SJSA1 (cell line): ENCODE measurements around the gene SLAMF8. TPM values are rescaled to one million over a fixed set of nuclear protein-coding genes. Genes with fewer than 3 reads are reported as not detected.
A peak's percentile ranks its signal among the peaks of the same experiment; 100 is the strongest.

ENCODE experiments used
- DNase-seq, 2 experiments: peaks; one replicate each; pipeline ENCODE4 v3.0.0-alpha.2; 2015 to 2020; ENCODE audit warnings: low spot score in 2 of 2, low read depth in 1 of 2
- H3K27ac ChIP-seq: fragments of 250-450 bp; sonication (Bioruptor Pico); 2 replicates; pipeline ENCODE4 v1.5.1; 2020; ENCODE audit warnings: mild to moderate bottlenecking, moderate library complexity
- H3K27me3 ChIP-seq: fragments of 250-450 bp; sonication (Bioruptor Pico); replicated peaks from 2 replicates; pipeline ENCODE4 v1.5.1; 2020; ENCODE audit warnings: mild to moderate bottlenecking, moderate library complexity
- H3K36me3 ChIP-seq: fragments of 250-450 bp; sonication (Bioruptor Pico); 2 replicates; pipeline ENCODE4 v1.5.1; 2020; ENCODE audit warnings: mild to moderate bottlenecking
- H3K4me1 ChIP-seq: fragments of 250-450 bp; sonication (Bioruptor Pico); replicated peaks from 2 replicates; pipeline ENCODE4 v1.6.1; 2021; ENCODE audit warnings: mild to moderate bottlenecking
- H3K4me3 ChIP-seq: fragments of 250-450 bp; sonication (Bioruptor Pico); 2 replicates; pipeline ENCODE4 v1.5.1; 2020; ENCODE audit warnings: mild to moderate bottlenecking
- H3K9me3 ChIP-seq: fragments of 250-450 bp; sonication (Bioruptor Pico); replicated peaks from 2 replicates; pipeline ENCODE4 v1.5.1; 2020; ENCODE audit warnings: mild to moderate bottlenecking
- total RNA-seq: library from RNA; depleted of rRNA; stranded (reverse); fragments of >200 nt; shearing (Covaris generic); gene quantifications from 2 replicates; pipeline ENCODE4 v1.2.3, GENCODE V29; 2014

SLAMF8 gene
- total RNA-seq, 1 experiment from 2014 or later = not detected

DNA sequence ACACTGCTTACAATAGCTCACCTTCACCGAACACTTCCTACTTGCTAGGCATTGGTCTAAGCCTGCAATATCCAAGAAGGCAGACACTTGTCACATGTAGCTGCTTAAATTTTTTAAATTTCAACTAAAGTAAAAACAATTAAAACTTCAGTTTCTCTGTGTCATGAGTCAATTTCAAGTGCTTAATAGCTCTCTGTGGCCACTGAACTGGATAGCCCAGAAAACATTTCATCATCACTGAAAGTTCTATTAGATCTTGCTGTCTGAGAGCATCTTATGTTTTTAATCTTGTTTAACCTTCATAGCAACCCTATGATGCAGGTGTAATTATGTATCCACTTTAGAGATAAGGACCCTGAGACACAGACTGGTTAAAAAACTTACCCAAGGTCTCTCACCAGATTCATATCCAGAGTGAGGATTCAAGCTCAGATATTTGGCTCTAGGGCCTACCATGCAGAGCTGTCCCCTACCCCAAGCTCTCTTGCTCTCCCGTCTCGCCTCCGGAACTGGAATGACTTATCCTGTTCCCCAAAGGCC, 27.2 kb upstream of the SLAMF8 start:
- peaks cover 30% of the 10 kb centered on the region for H3K27me3 ChIP-seq
- H3K4me1 ChIP-seq = no peaks in the 10 kb centered on the region
- H3K27ac ChIP-seq = no peak overlapping the region
- no peaks in the 10 kb centered on the region for H3K36me3 ChIP-seq
- DNase-seq = no peak
- H3K4me3 ChIP-seq = no peak overlapping the region
- no peaks in the 10 kb centered on the region for H3K9me3 ChIP-seq

DNA sequence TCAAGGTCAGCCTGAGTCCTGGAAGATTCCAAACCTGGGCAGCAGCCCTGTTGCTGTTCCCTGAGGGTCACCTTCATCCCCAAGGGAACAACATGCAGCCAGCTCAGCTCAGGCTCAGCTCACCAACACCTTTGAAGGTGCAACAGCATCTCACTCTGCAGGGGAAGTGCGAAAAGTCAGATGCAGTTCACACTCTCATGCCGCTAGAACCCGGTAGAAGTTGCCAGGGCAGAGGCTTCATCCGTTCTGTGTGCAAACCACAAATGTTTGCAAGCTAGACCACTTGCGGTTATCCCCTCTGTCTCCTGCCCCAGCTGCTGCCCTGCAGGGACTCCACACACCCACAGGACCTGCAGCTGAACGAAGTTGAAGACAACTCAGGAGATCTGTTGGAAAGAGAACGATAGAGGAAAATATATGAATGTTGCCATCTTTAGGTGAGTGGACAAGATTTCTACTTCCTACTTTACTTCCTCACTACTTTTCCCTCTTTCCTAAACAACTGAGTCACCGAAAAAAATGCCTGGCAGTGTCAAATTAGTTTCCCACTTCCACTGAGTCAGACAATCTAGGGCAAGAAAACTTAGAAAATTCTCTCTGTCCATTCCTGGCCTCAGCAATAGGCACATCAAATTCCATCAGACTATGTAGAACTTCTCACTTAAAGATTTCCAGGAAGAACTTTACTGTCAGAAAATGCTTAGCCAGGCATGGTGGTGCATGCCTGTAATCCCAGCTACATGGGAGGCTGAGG, 26.3 kb upstream of the SLAMF8 start:
- peaks cover 25% of the 10 kb centered on the region for H3K27me3 ChIP-seq
- H3K4me3 ChIP-seq = no peak overlapping the region
- no peaks in the 10 kb centered on the region for H3K4me1 ChIP-seq
- H3K9me3 ChIP-seq = no peaks in the 10 kb centered on the region
- DNase-seq = no peak
- no peaks in the 10 kb centered on the region for H3K36me3 ChIP-seq
- no peak overlapping the region for H3K27ac ChIP-seq

DNA sequence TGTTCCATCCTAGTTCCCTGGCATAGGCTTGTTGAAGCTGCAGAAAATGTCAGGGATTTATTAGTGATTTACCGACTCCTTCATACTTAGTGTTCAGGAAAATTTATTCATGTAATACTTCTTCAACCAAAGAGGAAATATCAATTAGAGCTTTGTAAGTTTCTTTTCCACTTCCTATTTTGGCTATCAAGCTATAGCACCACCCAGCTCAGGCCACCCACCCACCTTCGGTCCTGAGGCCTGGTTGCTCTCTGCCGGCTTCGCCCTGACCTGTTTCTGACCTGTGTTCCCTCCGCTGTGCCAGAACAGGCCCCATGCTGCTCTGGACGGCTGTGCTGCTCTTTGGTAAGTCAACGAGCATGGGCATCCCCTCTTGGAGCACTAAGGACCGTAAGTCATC, 24.6 kb upstream of the SLAMF8 start, which contains the start of gene FCRL6:
Gene FCRL6 (plus strand): TSS at position 250 of the 400 bp plus-strand sequence. CDS start 65 bp downstream, at position 315.
- no peaks in the 10 kb centered on the region for H3K9me3 ChIP-seq
- no peak for DNase-seq

DNA sequence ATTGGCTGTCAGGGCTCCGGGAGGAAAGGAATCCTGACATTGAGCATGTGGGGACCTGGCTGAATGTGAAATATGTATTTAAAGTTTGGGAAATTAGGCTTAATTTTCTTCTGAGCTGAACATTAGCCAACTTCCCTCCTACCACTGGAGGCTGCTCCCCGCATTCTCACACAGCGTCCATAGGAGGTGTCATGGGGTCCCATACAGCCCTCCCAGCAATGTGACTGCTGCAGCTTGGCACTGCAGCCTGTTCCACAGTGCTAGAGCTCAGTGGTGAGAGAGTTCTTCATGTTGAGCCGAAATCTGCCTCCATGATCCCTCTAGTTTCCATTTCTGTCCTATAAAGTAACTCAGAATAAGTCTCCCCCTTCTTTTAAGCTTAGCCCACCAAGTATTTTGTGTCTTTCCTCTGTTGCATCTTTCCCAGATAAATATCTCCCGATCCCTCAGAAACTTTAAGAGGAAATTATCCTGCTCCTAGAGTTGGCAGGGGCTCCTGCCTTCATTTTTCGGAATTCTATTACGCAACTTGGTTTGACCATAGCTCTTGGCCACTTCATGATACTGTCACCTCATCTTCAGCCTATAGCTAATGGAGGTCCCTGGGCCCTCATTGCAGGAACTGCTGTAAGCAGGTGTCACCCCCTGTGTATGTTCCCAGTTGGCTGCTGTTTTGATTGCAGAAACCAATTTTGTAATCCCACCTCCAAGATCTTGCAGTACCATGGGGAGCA, 22.6 kb upstream of the SLAMF8 start:
- Histone ChIP-seq H3K4me3 (no peak overlapping the region), H3K36me3 (no peaks in the 10 kb centered on the region), H3K27me3 (peaks cover 15% of the 10 kb centered on the region), H3K27ac (no peak overlapping the region), H3K4me1 (no peaks in the 10 kb centered on the region), H3K9me3 (no peaks in the 10 kb centered on the region)
- DNase-seq = no peak

More for the DNA sequence above, 24.6 kb upstream of the SLAMF8 start, which contains the start of gene FCRL6:
- H3K4me1 ChIP-seq = no peaks in the 10 kb centered on the region
- peaks cover 21% of the 10 kb centered on the region for H3K27me3 ChIP-seq
- no peaks in the 10 kb centered on the region for H3K36me3 ChIP-seq
- no peak within 1 kb of the TSS for H3K4me3 ChIP-seq
- H3K27ac ChIP-seq = no peak within 1 kb of the TSS

DNA sequence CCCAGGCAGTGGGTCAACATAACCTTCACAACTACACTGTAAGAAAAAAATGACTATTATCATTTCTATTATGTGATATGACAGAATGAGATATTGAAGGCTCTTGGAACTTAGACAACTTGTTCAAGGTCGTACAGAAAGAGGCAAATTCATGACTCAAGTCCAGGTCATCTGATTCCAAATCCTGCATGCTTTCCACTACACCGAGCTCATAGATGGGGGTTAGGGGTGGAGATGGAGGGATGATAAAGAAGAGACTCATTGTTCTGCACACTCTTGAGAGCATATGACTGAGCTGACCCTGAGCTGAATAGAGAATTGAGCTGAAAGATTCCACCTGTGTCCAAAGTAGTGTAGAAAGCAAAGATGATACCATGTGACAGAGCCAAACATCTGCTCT, 21.7 kb upstream of the SLAMF8 start:
- Histone ChIP-seq H3K36me3 (no peaks in the 10 kb centered on the region), H3K4me1 (no peaks in the 10 kb centered on the region), H3K4me3 (no peak overlapping the region), H3K9me3 (no peaks in the 10 kb centered on the region), H3K27ac (no peak overlapping the region), H3K27me3 (peaks cover 15% of the 10 kb centered on the region)
- DNase-seq = no peak

DNA sequence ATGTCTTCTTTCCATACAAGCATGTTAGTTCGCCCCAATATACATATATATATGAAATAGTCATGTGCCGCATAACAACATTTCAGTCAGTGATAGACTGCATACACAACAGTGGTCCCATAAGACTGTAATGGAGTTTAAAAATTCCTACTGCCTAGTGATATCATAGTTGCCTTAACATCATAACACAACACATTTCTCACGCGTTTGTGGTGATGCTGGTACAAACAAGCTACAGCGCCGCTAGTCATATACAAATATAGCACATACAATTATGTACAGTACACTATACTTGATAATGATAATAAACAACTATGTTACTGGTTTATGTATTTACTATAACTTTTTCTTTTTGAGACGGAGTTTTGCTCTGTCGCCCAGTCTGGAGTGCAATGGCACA, 10.7 kb upstream of the SLAMF8 start:
- DNase-seq = no peak
- Histone ChIP-seq H3K9me3 (no peaks in the 10 kb centered on the region), H3K27me3 (peaks cover 3% of the 10 kb centered on the region; the same call in 1 of the 2 replicates), H3K36me3 (no peaks in the 10 kb centered on the region), H3K4me1 (no peaks in the 10 kb centered on the region), H3K4me3 (no peak overlapping the region), H3K27ac (no peak overlapping the region)

DNA sequence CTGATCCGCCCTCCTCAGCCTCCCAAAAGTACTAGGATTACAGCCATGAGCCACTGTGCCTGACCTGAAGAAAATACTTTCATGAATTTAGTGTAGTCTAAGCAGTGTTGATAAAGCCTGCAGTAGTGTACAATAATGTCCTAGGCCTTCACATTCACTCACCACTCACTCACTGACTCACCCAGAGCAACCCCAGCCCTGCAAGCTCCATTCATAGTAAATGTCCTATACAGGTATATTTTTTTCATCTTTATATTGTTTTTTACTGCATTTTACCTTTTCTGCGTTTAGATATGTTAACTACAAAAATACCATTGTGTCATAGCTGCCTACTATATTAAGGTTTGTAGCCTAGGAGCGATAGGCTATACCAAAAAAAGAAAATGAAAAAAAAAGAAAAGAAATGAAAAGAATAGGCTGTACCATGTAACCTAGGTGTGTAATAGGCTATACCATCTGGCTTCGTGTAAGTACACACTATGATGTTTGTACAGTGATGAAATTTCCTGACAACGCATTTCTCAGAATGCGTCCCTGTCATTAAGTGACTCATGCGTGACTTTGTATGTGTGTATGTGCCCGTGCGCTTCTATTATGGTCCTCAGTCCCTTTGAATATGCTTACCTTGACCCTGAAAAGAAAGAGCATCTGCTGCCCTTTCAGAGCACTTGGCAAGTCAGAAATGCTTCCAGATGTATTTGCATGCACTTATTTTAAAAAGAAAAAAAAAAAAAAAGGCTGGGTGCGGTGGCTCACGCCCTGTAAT, 9.2 kb upstream of the SLAMF8 start:
- no peaks in the 10 kb centered on the region for H3K27me3 ChIP-seq
- H3K27ac ChIP-seq = no peak overlapping the region
- no peaks in the 10 kb centered on the region for H3K36me3 ChIP-seq
- no peak overlapping the region for H3K4me3 ChIP-seq
- H3K4me1 ChIP-seq = no peaks in the 10 kb centered on the region
- DNase-seq = no peak
- no peaks in the 10 kb centered on the region for H3K9me3 ChIP-seq

DNA sequence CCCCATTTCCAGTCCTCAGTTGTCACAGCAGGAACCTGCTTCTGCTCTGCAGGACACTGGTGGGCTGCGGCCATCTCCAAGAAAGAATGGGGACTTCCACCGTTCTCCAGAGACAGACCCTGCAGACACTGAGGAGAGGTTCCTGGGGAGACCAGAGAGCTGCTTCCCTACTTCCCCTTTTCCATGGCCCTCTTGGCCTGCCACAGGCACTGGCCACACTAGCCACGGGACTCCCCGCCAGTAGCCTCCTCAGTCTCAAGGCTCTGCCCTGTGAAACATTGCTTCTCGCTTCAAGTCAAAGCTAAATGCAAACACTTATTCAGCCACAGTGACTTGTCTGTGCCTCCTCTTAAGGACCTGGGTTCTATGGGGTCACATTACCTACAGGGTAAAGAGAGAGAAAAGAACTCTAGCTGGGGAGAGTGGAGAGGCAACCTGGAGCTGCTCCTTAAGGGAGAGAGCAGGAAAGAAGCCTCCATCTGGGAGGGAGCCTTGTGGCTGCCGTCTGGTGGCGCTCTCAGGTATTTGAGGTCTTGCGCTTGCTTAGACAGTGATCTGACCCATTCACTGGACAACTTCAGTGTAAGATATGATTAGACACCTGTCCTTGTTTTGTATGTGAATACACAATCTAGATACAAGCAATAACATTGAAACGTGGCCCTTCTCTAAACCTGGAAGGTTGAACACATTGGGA, 5.4 kb upstream of the SLAMF8 start:
- H3K4me3 ChIP-seq = no peak overlapping the region
- H3K36me3 ChIP-seq = no peaks in the 10 kb centered on the region
- peak; percentile 50 to 72 for DNase-seq

DNA sequence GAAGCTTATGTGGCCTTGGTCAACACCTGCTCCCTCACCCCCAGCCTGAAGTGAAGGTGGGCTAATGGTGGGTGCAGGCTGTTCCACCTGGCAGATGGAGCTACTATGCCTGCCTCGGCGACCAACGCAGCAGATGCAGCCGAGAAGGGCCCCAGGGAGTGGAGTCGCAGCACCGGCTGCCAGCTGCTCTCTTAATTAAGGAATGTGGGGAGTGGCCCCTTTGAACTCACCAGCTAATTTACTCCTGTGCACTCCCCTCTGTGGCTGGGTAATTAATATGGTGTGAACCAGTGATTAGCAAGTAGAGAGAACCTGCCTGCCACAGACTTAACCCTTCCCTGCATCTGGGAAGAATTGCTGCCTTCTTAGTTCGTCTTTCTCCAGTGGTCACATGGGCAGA, 3.3 kb upstream of the SLAMF8 start:
- Histone ChIP-seq H3K4me3 (no peak overlapping the region), H3K9me3 (no peaks in the 10 kb centered on the region), H3K36me3 (no peaks in the 10 kb centered on the region), H3K27me3 (no peaks in the 10 kb centered on the region), H3K4me1 (no peaks in the 10 kb centered on the region), H3K27ac (no peak overlapping the region)
- no peak for DNase-seq

More for the DNA sequence above, 5.4 kb upstream of the SLAMF8 start:
- Histone ChIP-seq H3K9me3 (no peaks in the 10 kb centered on the region), H3K27me3 (no peaks in the 10 kb centered on the region), H3K27ac (no peak overlapping the region), H3K4me1 (no peaks in the 10 kb centered on the region)

DNA sequence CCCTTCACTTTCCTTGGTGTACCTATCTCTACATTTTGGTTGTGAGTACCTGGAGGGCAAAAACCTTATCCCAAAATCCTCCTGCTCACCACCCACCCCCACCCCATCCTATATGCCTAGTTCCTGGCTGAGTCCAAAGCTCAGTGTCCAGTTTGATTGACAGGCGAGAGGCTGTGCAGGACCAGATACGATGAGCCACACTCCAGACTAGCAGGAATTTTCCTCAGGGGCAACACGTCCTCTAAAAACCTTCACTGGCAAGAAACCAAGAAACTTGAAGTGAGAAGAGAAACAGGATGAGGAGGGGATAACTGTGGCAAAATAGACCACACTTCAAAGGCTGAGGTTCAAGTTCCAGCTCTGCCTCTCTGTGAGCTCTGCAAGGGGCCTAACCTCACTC, 1.1 kb upstream of the SLAMF8 start:
- DNase-seq = no peak
- H3K9me3 ChIP-seq = no peaks in the 10 kb centered on the region
- H3K27ac ChIP-seq = no peak overlapping the region

DNA sequence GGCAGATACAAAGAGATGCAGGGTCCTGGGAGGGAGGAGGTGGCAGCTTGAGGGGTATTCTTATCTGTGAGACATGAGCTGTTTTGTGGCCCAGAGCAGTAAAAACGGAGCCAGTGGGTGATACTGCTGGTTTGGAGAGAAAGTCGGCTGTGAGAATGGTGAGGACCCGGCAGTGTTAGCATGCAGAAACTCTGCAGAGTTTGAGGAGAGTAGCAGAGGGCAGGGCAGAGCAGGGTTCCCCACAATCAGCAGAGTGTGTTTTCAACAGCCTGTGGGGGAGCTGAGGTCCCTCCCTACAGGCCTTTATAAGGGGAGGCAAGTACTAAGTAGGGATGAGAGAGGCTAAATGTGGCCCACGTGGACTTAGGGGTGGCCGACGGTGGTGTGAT, 423 bp downstream of the SLAMF8 start:
- H3K9me3 ChIP-seq = no peaks in the 10 kb centered on the region
- H3K4me1 ChIP-seq = no peaks in the 10 kb centered on the region
- H3K4me3 ChIP-seq = no peak overlapping the region
- H3K27me3 ChIP-seq = no peaks in the 10 kb centered on the region
- H3K27ac ChIP-seq = no peak overlapping the region
- DNase-seq = no peak
- no peaks in the 10 kb centered on the region for H3K36me3 ChIP-seq

More for the DNA sequence above, 1.1 kb upstream of the SLAMF8 start:
- Histone ChIP-seq H3K4me1 (no peaks in the 10 kb centered on the region), H3K36me3 (no peaks in the 10 kb centered on the region), H3K4me3 (no peak overlapping the region), H3K27me3 (no peaks in the 10 kb centered on the region)

DNA sequence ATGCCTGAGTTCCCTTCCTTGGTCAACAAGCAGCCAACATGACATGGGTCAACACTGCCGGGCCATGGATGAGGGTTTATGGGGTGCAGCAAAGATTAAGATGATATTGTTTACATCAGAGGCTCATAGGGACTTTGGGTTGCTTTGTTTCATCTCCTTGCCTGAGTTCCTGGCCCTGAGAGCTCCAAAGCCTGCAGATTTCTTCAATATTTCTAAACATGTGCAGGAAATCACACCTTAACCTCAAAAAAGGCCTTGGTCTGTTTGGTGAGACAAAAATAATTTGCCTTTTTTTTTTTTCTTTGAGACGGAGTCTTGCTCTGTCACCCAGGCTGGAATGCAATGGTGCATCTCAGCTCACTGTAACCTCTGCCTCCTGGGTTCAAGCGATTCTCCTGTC, 876 bp downstream of the SLAMF8 start:
- Histone ChIP-seq H3K4me1 (no peaks in the 10 kb centered on the region), H3K36me3 (no peaks in the 10 kb centered on the region), H3K9me3 (no peaks in the 10 kb centered on the region), H3K4me3 (no peak overlapping the region), H3K27me3 (no peaks in the 10 kb centered on the region), H3K27ac (no peak overlapping the region)
- DNase-seq = no peak

DNA sequence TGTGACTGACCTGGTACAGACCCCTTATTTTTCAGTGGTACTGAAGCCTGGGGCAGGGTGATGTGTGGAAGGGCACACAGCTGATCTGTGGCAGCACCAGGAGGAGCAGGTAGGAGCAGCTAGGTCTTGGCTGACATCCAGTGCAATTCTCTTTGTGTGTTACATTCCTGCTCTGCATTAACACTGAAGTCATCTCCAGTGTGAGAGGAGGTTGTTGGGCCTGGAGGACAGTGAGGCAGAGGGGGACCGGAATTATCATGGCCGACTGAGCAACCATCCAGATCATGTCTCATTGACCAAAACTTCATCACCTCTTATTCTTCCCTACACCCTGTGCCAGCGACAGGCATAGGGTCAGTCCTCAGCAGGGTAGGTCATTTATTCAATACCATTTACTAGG, 1.5 kb downstream of the SLAMF8 start:
- Histone ChIP-seq H3K36me3 (no peaks in the 10 kb centered on the region), H3K4me1 (no peaks in the 10 kb centered on the region), H3K27me3 (no peaks in the 10 kb centered on the region), H3K9me3 (no peaks in the 10 kb centered on the region), H3K27ac (no peak overlapping the region), H3K4me3 (no peak overlapping the region)
- no peak for DNase-seq
